GM19397 (cell line): ENCODE results near the gene STRBP.
"Not testable (repeated sequence)": the region's sequence is repeated elsewhere in the genome, so short reads cannot be mapped to it uniquely, and the experiment has no call there.

Source experiments
- ATAC-seq: cut with Tn5 transposase; IDR thresholded peaks from one replicate; pipeline ENCODE4 v1.9.1; 2021; ENCODE audit warnings: mild to moderate bottlenecking, moderate library complexity; ENCODE audit not compliant: unreplicated experiment

Gene STRBP

DNA sequence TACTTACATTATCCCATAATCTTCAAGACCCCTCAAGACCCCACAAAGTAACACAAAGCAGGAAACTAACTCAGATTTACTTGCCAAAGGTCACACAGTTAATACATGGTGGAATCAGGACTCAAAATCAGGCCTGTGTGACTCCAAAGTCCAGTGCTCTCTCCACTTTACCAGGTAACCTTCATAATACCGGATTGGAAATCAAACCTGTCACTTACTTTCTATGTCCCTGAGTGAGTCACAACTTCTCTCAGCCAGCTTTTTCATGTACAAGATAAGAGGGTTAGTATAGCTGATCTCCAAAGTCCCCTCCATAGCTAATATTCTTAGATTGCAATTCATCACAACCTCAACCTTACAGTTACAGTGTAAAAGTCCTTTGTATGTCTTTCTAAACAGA, 17.1 kb downstream of the STRBP start:
- ATAC-seq, result no peak

DNA sequence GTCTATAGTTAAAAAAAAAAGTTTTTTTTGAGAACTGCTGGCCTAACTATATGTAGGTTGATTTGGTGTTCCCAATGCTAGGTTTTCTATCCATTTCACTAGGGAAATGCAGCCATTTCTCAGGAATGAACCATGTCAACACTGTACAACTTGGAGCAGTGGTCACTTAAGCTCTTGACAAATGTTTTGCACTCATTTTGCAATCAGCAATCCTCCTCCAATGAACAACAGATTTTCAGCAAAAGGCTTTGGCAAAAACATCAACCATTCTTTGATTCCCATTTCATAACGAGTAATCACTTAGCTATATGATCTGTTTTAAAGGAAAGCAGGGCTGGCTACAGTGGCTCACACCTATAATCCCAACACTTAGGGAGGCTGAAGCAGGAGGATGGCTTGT, 17.9 kb downstream of the STRBP start:
- no peak for ATAC-seq

DNA sequence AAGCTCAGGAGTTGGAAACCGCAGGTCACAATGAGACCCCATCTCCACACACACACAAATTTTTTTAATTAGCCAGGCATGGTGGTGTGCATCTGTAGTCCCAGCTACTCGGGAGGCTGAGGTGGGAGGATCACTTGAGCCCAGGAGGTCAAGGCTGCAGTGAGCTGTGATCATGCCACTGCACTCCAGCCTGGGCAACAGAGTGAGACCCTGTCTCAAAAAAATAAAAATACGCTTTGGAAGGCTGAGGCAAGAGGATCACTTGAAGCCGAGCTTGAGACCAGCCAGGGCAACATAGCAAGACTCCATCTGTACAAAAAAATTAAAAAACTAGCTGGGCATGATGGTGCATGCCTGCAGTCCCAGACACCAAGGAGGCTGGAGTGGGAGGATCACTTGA, 19.2 kb downstream of the STRBP start:
- not testable (repeated sequence) for ATAC-seq

DNA sequence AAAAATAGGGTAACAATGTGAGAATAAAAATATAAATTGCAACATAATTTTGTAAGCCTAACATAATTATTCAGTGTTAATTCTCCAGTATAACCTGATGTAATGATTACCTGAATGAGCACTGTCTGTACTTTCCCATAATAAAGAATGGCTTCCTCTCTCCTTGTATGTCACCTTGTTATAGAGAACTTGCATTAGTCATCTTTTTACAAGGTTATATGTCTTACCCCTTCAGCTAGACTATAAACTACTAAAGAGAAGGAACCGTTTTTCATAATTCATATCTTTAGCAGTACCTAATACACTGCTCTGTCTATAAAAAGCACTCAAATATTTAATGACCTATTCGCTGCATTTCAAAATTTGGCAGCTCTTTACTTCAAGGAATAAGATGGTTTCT, 19.8 kb downstream of the STRBP start:
- ATAC-seq, result no peak

DNA sequence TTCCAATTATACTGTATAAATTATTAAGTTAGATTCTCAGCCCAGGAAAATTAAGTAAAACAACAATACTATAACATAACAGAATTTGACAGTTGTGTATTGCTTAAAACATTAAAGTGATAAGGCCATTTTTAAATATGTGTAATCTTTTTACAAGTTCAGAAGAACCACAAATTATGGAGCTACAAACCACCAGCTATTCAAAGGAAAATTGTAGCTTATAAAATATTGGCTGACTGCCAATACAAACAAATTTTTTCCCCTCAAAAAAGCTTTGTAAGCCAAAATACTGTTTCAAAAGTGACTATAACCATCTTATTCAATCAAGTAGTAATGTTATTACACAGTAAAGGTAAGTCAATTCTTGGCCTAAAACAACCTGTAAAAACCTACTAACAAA, 21.9 kb downstream of the STRBP start:
- ATAC-seq, result no peak

DNA sequence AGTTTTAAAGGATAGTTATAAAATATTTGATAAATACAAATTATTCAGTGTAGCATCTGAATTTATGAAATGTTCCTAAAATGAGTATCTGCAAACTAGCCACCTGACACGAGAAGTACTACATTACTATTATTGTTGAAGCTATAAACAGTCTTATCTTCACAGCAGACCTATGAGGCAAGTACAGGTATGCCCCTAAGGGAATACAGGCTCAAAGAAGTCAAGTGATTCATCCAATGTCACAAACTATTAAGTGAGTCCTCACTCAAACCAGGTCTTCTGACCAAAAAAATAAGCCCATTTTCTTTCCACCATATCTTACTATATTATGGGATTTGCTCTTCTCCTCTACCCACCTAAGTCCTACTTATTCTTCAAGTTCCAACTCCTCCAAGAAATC, 28.7 kb downstream of the STRBP start:
- ATAC-seq, result no peak

DNA sequence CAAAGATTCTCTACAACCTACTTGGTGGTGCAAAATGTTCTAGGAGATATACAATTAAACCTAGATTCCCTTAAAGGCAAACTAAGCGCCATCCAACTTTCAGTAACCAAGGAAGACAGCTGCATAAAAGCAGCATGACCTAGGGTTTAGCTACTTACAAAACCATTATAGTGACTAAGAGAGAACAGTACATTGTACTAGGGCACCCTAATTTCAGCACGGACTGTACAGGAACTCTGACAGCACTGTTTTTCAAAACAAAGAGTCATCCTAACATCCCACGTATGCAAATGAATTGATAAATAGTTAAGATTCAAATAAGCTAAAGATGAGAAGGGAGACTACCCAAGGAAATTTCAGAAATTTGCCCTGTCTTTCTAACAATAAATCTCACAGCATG, 30.0 kb downstream of the STRBP start:
- no peak for ATAC-seq

DNA sequence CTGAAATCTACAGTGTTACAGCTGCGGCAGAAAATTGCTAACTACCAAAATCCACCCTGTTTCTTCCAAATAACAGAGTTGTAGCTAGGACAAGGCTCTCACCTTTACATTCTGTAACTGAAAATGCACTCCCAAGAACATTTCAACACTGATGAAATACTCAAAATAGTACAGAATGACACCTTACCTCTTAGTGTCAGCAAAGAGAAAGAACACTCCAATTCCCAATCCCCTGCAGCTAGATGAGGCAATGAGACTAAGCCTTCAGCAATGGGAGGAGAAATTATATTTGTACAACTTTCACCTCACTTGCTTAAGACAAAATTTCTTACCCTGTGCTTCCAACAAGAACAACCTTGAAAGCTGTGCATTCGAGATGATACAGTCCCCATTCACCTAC, 31.2 kb downstream of the STRBP start:
- ATAC-seq, result no peak

DNA sequence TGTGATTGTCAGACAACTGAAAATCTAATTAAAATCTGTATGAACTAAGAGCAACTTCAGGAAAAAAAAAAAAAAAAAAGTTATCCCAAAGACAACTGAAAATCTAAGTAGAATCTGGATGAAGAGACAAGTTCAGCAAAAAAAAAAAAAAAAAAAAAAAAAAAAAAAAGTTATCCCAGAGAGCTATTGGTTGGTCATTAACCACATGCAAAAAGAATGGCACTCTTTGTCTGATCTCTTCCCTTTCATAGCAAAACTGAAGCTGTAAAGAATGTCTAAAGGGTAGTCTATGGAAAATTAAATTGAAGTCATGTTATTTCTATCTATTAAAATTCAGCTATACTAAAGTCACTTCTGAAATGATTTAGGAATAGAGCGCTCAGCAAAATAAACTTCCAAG, 32.9 kb downstream of the STRBP start:
- ATAC-seq, result no peak

DNA sequence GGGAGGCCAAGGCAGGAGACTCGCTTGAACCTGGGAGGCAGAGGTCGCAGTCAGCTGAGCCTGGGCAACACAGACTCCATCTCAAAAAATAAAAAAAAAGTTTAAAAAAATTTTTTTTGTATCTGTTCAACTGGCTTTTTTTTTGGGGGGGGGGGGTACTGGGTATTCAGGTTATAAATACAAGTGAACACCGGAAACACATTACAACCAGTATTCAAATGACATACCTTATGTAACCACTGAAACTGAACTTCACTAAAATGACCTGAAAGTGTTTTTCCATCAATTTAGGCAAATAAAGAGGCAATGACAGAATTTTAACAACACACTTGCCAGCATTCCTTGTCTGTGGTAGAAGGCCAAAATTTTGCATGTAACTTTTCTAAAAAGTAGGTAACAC, 33.5 kb downstream of the STRBP start:
- no peak for ATAC-seq

DNA sequence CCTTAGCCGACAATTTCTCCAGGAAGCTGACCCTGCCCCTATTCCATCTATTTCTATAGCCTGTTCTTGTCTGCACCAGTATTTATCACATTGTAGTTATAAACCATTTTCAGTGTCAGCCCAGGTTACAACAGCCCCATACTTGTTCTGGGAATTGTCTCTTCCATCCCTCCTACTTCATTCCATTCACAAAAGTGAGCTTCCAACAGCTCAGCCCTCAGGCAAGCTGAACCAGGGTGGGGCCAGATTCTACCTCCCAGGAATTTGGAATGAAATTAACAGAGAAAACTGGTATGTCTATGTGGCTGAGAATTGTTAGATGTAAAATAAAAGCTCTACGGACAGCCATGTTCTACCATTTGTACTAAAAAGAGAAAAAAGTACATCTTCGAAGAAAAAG, 36.1 kb downstream of the STRBP start:
- no peak for ATAC-seq

DNA sequence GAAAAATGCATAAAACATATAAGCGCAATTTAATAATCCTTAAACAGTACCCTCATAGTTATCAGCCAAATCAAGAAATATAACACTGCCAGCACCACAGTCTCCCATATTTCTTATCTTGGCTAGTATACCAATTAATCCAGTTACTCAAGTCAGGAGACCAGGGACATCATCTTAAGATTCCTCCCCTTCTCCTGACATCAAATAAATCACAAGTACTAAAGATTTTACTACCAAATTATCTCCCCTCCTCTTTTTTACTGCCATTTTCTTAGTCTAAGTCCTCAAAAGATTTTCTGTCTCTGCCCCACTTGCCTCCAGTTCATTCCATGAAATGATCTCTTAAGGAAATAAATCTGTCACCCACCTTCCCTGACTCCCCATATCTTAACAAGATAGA, 37.0 kb downstream of the STRBP start:
- ATAC-seq, result no peak

DNA sequence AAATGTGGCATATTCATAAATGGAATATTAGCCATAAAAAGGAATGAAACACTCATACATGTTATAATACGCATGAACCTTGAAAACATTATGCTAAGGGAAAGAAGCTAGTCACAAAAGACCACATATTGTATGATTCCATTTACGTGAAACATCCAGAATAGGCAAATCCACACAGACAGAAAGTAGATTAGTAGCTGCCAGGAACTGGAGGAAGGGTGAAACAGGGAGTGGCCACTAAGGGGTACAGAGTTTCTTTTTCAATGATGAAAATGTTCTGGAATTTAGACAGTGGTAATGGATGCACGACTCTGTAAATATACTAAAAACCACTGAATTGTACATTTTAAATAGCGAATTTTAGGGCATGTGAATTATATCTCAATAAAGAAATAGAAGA, 39.4 kb downstream of the STRBP start:
- ATAC-seq, result no peak

DNA sequence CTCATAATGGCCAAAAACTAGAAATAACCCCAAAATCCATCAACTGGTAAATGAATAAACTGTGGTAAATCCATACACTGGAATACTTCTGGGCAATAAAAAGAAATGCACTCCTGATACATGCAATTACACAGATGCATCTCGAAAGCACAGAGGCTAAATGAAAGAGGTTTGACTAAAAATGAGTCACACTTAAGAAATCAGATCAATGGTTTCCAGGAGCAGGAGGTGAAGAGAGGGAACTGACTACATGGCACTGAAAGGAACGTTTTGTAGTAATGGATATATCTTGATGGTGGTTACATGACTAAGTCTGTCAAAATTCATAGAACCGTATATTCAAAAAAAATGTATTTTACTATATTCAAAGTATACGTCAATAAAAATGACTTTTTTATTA, 42.4 kb downstream of the STRBP start:
- ATAC-seq, result no peak

DNA sequence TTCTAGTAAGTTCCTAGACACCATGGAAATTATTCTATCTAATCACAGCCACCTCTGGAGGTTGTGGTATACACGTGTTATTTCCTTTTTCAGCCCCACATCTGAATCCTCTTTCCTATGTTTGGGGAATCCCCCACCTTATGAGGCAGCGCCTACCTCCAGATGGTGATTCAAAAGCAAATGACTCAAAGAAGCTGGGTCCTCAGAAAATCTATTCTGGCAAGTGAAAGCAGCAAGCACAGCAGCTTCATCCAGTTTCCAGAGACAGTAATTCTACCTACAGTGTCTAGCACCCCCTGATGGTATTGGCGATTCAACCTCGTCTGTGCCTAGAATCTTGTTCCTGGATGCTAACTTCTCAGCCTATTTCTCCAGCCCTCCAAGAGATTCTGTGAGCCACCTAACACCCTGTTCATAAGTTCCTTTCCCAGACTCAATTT, 43.0 kb downstream of the STRBP start:
- ATAC-seq, result peak; percentile 84

DNA sequence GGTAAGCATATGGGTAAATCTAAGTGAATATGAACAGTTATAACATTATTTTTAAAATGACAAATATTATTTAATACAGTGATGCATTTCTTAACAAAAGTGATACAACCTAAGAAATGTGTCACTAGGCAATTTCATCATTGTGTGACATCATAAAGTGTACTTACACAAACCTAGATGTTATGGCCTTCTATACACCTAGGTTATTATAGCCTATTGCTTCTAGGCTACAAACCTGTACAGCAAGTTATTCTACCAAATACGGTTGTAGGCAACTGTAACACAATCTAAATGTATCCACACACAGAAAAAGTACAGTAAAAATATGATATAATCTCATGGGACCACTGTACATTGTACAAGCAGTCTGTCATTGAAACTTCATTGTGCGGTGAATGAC, 48.3 kb downstream of the STRBP start:
- ATAC-seq, result no peak

DNA sequence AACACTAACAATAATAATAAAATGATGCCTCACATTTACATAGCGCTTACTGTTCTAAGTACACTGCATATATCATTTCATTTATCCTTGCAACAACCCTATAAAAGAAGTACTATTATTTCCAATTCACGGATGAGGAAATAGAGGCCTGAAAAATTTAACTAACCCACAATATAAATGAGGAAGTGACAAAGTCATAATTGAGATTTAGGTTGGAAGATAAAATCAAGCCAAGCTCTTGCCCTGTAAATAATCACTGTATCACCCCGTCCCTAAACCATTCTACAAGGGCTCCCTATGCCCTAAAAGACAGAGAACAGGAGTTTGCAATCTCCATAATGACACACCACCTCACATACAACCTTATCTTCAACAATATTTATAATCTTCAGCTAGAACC, 49.6 kb downstream of the STRBP start:
- no peak for ATAC-seq

DNA sequence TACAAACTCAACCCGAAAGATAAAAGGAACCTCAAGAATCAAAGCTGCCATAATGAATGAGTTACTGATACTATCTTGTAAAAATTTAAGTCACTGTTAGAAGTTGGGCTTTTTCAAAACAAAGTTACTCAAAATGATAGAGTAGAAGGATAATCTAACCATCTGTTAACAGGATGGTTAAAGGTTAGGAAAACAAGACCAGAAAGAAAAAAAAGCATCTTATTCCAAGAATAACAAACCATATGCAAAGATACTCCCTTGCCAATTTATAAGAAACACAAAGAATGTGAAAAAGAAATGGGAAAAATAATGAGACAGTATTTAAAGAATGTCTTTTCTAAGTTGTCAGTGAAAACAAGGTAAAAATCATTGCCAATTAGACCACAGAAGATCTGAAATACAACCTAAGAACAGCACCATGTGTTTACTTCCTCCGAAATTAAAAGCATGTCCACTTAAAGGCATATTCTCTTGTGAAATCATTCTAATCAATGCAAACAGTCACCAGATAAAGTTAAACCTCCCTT, 51.2 kb downstream of the STRBP start:
- no peak for ATAC-seq

DNA sequence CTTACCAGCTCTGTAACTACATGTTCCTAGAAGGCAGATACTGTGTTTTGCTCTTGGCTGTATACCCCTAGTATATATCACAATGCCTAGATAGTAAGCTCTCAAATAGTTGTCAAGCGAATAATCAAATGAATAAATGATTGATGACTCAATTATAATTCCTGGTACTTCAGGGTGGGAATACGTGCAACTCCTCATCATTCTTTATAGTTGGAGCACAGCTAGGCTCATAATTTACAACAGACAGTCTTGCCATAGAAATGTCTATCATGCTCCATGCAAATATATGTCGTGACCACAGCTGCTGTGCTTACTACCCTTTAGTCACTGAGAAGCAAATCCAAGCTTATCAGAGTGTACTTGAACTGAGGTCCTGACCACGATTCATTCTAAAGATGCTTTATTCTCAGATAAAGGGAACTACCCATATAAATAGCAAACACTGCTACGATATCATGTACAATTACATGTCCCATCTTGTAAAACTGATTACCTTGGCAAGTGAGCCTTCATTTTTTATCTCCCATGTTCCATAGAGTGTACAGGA, 52.1 kb downstream of the STRBP start:
- ATAC-seq, result no peak

DNA sequence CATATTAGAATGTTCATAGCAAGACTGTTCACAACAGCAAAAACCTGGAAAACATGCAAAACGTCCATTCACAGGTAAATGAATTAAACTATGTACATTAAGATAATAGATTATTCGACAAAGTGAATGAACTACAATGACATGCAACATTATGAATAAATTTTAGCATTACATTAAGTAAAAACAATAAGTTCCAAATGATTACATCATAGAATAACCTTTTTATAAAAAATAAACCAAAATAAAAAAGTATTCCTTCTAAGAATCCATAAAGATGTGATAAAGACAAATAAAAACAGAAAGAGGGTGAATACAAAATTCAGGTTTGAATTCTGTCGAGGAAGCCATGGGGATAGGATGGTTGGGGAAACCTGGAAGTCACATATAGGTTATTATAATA, 57.3 kb downstream of the STRBP start:
- ATAC-seq, result no peak

DNA sequence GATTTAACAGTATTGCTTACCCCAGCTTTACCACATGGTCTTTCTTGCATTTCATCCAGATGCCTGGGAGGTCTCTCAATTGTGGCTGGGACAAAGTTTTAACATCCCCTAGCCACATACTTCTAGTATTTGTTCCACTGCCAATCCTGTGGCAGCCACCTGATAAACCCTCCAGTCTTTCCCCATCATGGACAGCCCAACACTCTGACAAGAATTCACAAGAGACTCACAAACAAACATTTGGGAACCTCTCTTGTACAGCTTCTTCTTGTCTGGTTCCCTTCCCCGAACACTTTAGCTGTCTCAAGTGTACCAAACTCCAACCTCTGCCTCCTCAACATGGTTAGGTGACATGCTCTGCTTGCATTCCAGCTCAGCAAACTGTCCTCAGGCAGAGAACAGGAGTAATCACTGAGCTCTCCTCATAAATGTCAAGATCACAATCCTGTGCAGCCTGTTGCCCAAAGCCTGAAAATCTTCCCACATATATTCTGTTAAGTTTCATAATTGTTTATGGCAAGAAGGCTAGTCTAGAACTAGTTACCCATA, 59.7 kb downstream of the STRBP start:
- ATAC-seq, result no peak

DNA sequence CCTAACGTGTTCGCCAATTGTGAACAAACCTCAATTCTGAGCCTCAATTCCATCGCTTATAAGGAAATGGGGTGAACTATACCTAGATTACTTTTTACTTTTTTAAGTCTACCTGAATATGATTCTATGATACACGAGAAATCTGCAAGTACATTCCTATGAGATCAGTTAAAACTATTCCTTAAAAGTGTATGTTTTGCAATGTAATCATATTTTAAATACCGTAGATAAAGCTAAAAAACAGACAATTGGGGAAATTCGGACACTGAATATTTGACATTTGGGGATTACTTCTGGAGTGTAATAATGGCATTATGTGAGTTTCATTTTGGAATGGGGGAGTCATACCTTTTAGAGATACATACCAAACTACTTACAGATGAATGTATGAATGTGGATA, 62.3 kb downstream of the STRBP start:
- no peak for ATAC-seq

DNA sequence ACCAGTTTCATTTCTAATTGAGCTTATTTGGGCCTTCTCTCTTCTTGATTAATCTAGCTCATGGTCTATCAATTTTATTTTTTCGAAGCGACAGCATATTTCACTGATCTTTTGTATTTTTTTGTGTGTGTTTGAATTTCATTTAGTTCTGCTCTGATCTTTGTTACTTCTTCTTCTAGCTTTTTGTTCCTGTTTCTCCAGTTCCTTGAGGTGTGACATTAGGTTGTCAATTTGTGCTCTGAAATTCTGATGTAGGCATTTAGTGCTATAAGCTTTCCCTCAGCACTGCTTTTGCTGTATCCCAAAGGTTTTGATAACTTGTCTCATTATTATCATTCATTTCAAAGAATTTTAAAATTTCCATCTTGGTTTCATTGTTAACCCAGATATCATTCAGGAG, 67.3 kb downstream of the STRBP start:
- ATAC-seq, result no peak
